GM23338 (cell line): ENCODE data around the gene STK17A. TPM values are rescaled to one million over a fixed set of nuclear protein-coding genes. Genes with fewer than 3 reads are reported as not detected.
A peak's percentile ranks its signal among the peaks of the same experiment; 100 is the strongest.

Experiments
- ATAC-seq: fragments of 200-7000 bp; cut with Tn5 transposase; 3 replicates; pipeline ENCODE4 v1.9.1; 2020
- DNase-seq: peaks from one replicate; pipeline ENCODE4 v3.0.0-alpha.2; 2015; ENCODE audit warnings: low spot score
- H2AFZ ChIP-seq: fragments of 200-600 bp; sonication (generic); 2 replicates; pipeline ENCODE4 v1.8.0; 2016; ENCODE audit warnings: antibody characterized with exemption, mild to moderate bottlenecking, moderate library complexity
- H3F3A ChIP-seq: fragments of 200-600 bp; sonication (generic); replicated peaks from 2 replicates; pipeline ENCODE4 v1.8.0; 2017; ENCODE audit warnings: antibody characterized with exemption, mixed run types, low read depth
- H3K27ac ChIP-seq: fragments of 200-600 bp; sonication (generic); 2 replicates; pipeline ENCODE4 v1.6.1; 2016; ENCODE audit warnings: low read depth
- H3K27me3 ChIP-seq: fragments of 200-600 bp; sonication (generic); 2 replicates; pipeline ENCODE4 v1.8.0; 2016; ENCODE audit warnings: mild to moderate bottlenecking, mixed run types, moderate library complexity; ENCODE audit not compliant: insufficient read depth
- H3K36me3 ChIP-seq: fragments of 200-600 bp; sonication (generic); 2 replicates; pipeline ENCODE4 v1.8.0; 2016; ENCODE audit warnings: mild to moderate bottlenecking; ENCODE audit not compliant: insufficient read depth
- H3K4me1 ChIP-seq: fragments of 200-600 bp; sonication (generic); 2 replicates; pipeline ENCODE4 v1.8.0; 2016; ENCODE audit warnings: mild to moderate bottlenecking, moderate library complexity; ENCODE audit not compliant: insufficient read depth
- H3K4me2 ChIP-seq: fragments of 200-600 bp; sonication (generic); 2 replicates; pipeline ENCODE4 v1.7.1; 2017; ENCODE audit warnings: mixed run types
- H3K4me3 ChIP-seq: fragments of 200-600 bp; sonication (generic); 2 replicates; pipeline ENCODE4 v1.6.1; 2016; ENCODE audit warnings: mixed run types
- H3K79me2 ChIP-seq: fragments of 200-600 bp; sonication (generic); replicated peaks from 2 replicates; pipeline ENCODE4 v1.8.0; 2017; ENCODE audit warnings: mild to moderate bottlenecking; ENCODE audit not compliant: insufficient read depth
- H3K9me2 ChIP-seq: fragments of 200-600 bp; sonication (generic); 2 replicates; pipeline ENCODE4 v1.8.0; 2017; ENCODE audit not compliant: insufficient read depth
- H4K20me1 ChIP-seq: fragments of 200-600 bp; sonication (generic); replicated peaks from 2 replicates; pipeline ENCODE4 v1.8.0; 2017; ENCODE audit warnings: mild to moderate bottlenecking; ENCODE audit not compliant: insufficient read depth
- H3K27ac Mint-ChIP-seq: 2 replicates; pipeline ENCODE4 v1.8.0; 2020; ENCODE audit warnings: inconsistent platforms, mild to moderate bottlenecking, moderate library complexity, mixed read lengths
- H3K27me3 Mint-ChIP-seq: 3 replicates; pipeline ENCODE4 v1.8.0; 2022; ENCODE audit warnings: low read depth, mild to moderate bottlenecking, moderate library complexity, mixed read lengths, inconsistent platforms; ENCODE audit not compliant: insufficient read depth, poor library complexity
- H3K36me3 Mint-ChIP-seq: 3 replicates; pipeline ENCODE4 v1.8.0; 2021; ENCODE audit warnings: low read depth, mild to moderate bottlenecking, inconsistent platforms, moderate library complexity, mixed read lengths
- H3K4me1 Mint-ChIP-seq: 3 replicates; pipeline ENCODE4 v1.8.0; 2020; ENCODE audit warnings: mild to moderate bottlenecking, inconsistent platforms, mixed read lengths
- H3K4me3 Mint-ChIP-seq: 3 replicates; pipeline ENCODE4 v1.8.0; 2021; ENCODE audit warnings: moderate library complexity, mild to moderate bottlenecking, inconsistent platforms, mixed read lengths
- H3K9me3 Mint-ChIP-seq: 3 replicates; pipeline ENCODE4 v1.8.0; 2020; ENCODE audit warnings: moderate library complexity, mild to moderate bottlenecking, inconsistent platforms, mixed read lengths
- CREB1 ChIP-seq: fragments of 250-450 bp; sonication (Bioruptor Pico); IDR thresholded peaks from 2 replicates; pipeline ENCODE4 v1.5.0; 2020; ENCODE audit warnings: low read depth, mild to moderate bottlenecking, moderate library complexity
- ETS1 ChIP-seq: IDR thresholded peaks from 2 replicates; pipeline ENCODE4 v1.6.1; 2016; ENCODE audit warnings: antibody characterized with exemption
- EZH2phosphoT487 ChIP-seq: fragments of 200-600 bp; sonication (generic); IDR thresholded peaks from one replicate; pipeline ENCODE4 v1.8.1; 2018; ENCODE audit warnings: antibody characterized with exemption; ENCODE audit not compliant: unreplicated experiment
- NANOG ChIP-seq: IDR thresholded peaks from 2 replicates; pipeline ENCODE4 v1.6.1; 2016; ENCODE audit warnings: antibody characterized with exemption, borderline replicate concordance
- POLR2AphosphoS5 ChIP-seq: IDR thresholded peaks from 2 replicates; pipeline ENCODE4 v1.6.1; 2016; ENCODE audit warnings: antibody characterized with exemption, low read depth
- ZNF331 ChIP-seq: fragments of 250-450 bp; sonication (Bioruptor Pico); IDR thresholded peaks from 2 replicates; pipeline ENCODE4 v1.5.0; 2020; ENCODE audit warnings: low read depth, mild to moderate bottlenecking, moderate library complexity
- polyA plus RNA-seq: library from polyadenylated mRNA; unstranded; fragments of >200 nt; fragmentation: Nextera tagmentation; extraction: Ambion mirVana; gene quantifications from 2 replicates; pipeline ENCODE4 v1.2.1, GENCODE V29; 2016
- total RNA-seq: library from RNA; depleted of rRNA; stranded (reverse); fragments of >200 nt; shearing (Covaris generic); gene quantifications from 2 replicates; pipeline ENCODE4 v1.2.3, GENCODE V29; 2014
- TF ChIP-seq, protein P1 (sequence below): fragments of 250-450 bp; sonication (Bioruptor Pico); IDR thresholded peaks from 2 replicates; pipeline ENCODE4 v1.5.0; 2020; ENCODE audit warnings: mild to moderate bottlenecking, moderate library complexity

The STK17A gene
- total and polyA plus RNA-seq, 2 experiments from 2014 or later, result 21.2 to 21.8 TPM

DNA sequence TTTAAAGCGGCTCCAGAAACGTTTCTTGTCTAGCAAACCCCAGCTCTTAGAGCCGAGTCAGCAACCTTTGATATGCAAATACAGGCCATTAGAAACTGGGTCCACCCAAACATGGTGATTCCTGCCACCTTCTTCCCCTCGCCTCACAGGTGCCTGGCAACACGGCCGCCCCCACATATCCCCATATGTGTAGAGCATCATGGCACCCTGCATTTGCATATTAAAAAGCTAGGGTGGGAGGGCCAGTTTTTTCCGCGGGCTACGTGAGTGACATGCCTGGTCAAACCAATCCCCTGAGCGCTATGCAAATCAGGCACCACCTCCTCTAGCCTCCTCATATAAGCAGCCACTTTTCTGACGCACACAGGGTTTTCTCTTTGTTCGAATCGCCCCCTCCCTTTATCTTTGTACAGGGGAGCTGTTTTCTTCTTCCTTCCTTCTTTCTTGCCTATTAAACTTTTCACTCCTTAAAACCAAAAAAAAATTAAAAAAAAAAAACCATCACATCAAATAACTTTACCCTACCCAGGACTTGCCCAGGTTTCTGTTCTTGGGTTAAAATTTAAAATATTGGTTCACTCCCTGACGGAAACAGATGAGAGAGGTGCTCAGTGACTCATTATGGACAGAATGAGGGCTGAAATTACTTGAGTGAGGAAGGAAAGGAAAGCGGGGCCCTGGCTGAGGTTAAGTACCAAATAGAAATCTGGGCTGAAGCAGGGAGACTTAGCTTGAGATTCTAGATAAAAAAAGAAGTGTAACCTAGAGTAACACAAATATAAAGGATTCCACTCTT, 86.6 kb downstream of the STK17A start:
- H2AFZ ChIP-seq, result no peak overlapping the region
- TF ChIP-seq EZH2phosphoT487, result no peak
- TF ChIP-seq, protein P1, sequence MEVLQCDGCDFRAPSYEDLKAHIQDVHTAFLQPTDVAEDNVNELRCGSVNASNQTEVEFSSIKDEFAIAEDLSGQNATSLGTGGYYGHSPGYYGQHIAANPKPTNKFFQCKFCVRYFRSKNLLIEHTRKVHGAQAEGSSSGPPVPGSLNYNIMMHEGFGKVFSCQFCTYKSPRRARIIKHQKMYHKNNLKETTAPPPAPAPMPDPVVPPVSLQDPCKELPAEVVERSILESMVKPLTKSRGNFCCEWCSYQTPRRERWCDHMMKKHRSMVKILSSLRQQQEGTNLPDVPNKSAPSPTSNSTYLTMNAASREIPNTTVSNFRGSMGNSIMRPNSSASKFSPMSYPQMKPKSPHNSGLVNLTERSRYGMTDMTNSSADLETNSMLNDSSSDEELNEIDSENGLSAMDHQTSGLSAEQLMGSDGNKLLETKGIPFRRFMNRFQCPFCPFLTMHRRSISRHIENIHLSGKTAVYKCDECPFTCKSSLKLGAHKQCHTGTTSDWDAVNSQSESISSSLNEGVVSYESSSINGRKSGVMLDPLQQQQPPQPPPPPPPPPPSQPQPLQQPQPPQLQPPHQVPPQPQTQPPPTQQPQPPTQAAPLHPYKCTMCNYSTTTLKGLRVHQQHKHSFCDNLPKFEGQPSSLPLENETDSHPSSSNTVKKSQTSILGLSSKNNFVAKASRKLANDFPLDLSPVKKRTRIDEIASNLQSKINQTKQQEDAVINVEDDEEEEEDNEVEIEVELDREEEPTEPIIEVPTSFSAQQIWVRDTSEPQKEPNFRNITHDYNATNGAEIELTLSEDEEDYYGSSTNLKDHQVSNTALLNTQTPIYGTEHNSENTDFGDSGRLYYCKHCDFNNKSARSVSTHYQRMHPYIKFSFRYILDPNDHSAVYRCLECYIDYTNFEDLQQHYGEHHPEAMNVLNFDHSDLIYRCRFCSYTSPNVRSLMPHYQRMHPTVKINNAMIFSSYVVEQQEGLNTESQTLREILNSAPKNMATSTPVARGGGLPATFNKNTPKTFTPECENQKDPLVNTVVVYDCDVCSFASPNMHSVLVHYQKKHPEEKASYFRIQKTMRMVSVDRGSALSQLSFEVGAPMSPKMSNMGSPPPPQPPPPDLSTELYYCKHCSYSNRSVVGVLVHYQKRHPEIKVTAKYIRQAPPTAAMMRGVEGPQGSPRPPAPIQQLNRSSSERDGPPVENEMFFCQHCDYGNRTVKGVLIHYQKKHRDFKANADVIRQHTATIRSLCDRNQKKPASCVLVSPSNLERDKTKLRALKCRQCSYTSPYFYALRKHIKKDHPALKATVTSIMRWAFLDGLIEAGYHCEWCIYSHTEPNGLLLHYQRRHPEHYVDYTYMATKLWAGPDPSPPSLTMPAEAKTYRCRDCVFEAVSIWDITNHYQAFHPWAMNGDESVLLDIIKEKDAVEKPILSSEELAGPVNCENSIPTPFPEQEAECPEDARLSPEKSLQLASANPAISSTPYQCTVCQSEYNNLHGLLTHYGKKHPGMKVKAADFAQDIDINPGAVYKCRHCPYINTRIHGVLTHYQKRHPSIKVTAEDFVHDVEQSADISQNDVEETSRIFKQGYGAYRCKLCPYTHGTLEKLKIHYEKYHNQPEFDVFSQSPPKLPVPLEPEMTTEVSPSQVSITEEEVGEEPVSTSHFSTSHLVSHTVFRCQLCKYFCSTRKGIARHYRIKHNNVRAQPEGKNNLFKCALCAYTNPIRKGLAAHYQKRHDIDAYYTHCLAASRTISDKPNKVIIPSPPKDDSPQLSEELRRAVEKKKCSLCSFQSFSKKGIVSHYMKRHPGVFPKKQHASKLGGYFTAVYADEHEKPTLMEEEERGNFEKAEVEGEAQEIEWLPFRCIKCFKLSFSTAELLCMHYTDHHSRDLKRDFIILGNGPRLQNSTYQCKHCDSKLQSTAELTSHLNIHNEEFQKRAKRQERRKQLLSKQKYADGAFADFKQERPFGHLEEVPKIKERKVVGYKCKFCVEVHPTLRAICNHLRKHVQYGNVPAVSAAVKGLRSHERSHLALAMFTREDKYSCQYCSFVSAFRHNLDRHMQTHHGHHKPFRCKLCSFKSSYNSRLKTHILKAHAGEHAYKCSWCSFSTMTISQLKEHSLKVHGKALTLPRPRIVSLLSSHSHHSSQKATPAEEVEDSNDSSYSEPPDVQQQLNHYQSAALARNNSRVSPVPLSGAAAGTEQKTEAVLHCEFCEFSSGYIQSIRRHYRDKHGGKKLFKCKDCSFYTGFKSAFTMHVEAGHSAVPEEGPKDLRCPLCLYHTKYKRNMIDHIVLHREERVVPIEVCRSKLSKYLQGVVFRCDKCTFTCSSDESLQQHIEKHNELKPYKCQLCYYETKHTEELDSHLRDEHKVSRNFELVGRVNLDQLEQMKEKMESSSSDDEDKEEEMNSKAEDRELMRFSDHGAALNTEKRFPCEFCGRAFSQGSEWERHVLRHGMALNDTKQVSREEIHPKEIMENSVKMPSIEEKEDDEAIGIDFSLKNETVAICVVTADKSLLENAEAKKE (CRISPR knock-in tag), result no peak
- no peak for TF ChIP-seq ZNF331 (CRISPR knock-in tag)
- TF ChIP-seq CREB1 (CRISPR knock-in tag), result peak; percentile 54; the same call in 1 of the 2 replicates
- no peak for TF ChIP-seq ETS1
- TF ChIP-seq POLR2AphosphoS5, result 0 out of 2 replicates have a peak, but pooled peaks have one; percentile 24
- TF ChIP-seq NANOG, result peak; percentile 58
- Mint-ChIP-seq H3K4me3 (no peak overlapping the region; the same call in 2 of the 3 replicates), H3K36me3 (peaks cover 72% of the 10 kb centered on the region), H3K27ac (peak overlapping the region; percentile 91), H3K4me1 (peaks cover 18% of the 10 kb centered on the region), H3K27me3 (peaks cover 4% of the 10 kb centered on the region), H3K9me3 (peaks cover 35% of the 10 kb centered on the region; the same call in 2 of the 3 replicates)
- H3K4me1 ChIP-seq, result peaks cover 35% of the 10 kb centered on the region
- H3K27ac ChIP-seq, result peak overlapping the region; percentile 92
- no peaks in the 10 kb centered on the region; the same call in 1 of the 2 replicates for H4K20me1 ChIP-seq
- H3K36me3 ChIP-seq, result no peaks in the 10 kb centered on the region
- H3F3A ChIP-seq, result no peaks in the 10 kb centered on the region
- ATAC-seq (peak; percentile 97), DNase-seq (peak; percentile 98)
- no peaks in the 10 kb centered on the region for H3K27me3 ChIP-seq
- H3K9me2 ChIP-seq, result no peaks in the 10 kb centered on the region
- H3K4me2 ChIP-seq, result peak overlapping the region; percentile 60
- H3K79me2 ChIP-seq, result peaks cover 93% of the 10 kb centered on the region
- peak overlapping the region; percentile 37 for H3K4me3 ChIP-seq
